Activated CD4-positive, alpha-beta memory T cell treated with anti-CD3 and anti-CD28 coated beads for 36 hours (primary cell): ENCODE measurements around the gene HOXA5. TPM values are rescaled to one million over a fixed set of nuclear protein-coding genes. Genes with fewer than 3 reads are reported as not detected.

Source experiments
- CTCF ChIA-PET: fragments of 350-600 bp; sonication (Branson Sonifier 250); formaldehyde crosslinking; loops from one replicate; lab custom pipeline; 2021; ENCODE audit warnings: antibody characterized with exemption, inconsistent platforms; lab: Charles Lee
- POLR2A ChIA-PET: fragments of 350-600 bp; sonication (Branson Sonifier 250); formaldehyde crosslinking; loops from one replicate; lab custom pipeline; 2021; ENCODE audit warnings: antibody characterized with exemption; lab: Charles Lee
- DNase-seq: peaks from one replicate; pipeline ENCODE4 v3.0.0-alpha.2; 2020
- H3K27ac Mint-ChIP-seq: one replicate; pipeline ENCODE4 v1.8.0; 2021; ENCODE audit warnings: mixed read lengths
- H3K27me3 Mint-ChIP-seq: one replicate; pipeline ENCODE4 v1.8.0; 2021; ENCODE audit warnings: mixed read lengths
- H3K36me3 Mint-ChIP-seq: one replicate; pipeline ENCODE4 v1.8.0; 2021; ENCODE audit warnings: mixed read lengths
- H3K4me1 Mint-ChIP-seq: one replicate; pipeline ENCODE4 v1.8.0; 2021; ENCODE audit warnings: low read depth, mixed read lengths
- H3K4me3 Mint-ChIP-seq: one replicate; pipeline ENCODE4 v1.8.0; 2021; ENCODE audit warnings: mild to moderate bottlenecking, mixed read lengths
- H3K9me3 Mint-ChIP-seq: one replicate; pipeline ENCODE4 v1.8.0; 2021; ENCODE audit warnings: mixed read lengths
- intact Hi-C: fragments of 100-400 bp; cut with micrococcal nuclease; formaldehyde crosslinking; loops from one replicate; pipeline ENCODE4 v1.15.1; 2023
- microRNA-seq: library from miRNA; unstranded; fragments of <30 nt; microRNA quantifications from one replicate; pipeline ENCODE4 v1.2.0, GENCODE V29; 2022; ENCODE audit warnings: borderline number of aligned reads, borderline microRNAs expressed, borderline replicate concordance
- total RNA-seq, 2 experiments: library from RNA; stranded (reverse); gene quantifications; one replicate each; pipeline ENCODE4 v1.2.3, GENCODE V29; 2021

The HOXA5 gene
- total RNA-seq, 2 experiments from 2014 or later, result not detected

- peaks cover 12% of the 10 kb centered on the region for H3K4me1 Mint-ChIP-seq
Observed at GRCh38 chr7:27091941-27092818, 51.3 kb downstream of the HOXA5 start.

GRCh38 chr7:27091105-27091504 lies 52.4 kb downstream of the HOXA5 start:
- Mint-ChIP-seq H3K4me3 (no peak overlapping the region), H3K27ac (no peak overlapping the region), H3K4me1 (peaks cover 10% of the 10 kb centered on the region), H3K36me3 (no peaks in the 10 kb centered on the region), H3K9me3 (no peaks in the 10 kb centered on the region), H3K27me3 (peaks cover 80% of the 10 kb centered on the region)
- ChIA-PET CTCF (interaction anchor here (0.9 kb wide), 1 partner anchor 70 kb away, joined by 4 read pairs; no protein-coding TSS in a partner anchor), POLR2A (no interaction called here)
- intact Hi-C loops, result no loop called here
- no peak for DNase-seq

More at GRCh38 chr7:27091941-27092818, 51.3 kb downstream of the HOXA5 start:
- no peak overlapping the region for H3K4me3 Mint-ChIP-seq
- no peak for DNase-seq
- H3K9me3 Mint-ChIP-seq, result no peaks in the 10 kb centered on the region
- H3K27me3 Mint-ChIP-seq, result peaks cover 80% of the 10 kb centered on the region
- H3K36me3 Mint-ChIP-seq, result no peaks in the 10 kb centered on the region
- intact Hi-C loops, result no loop called here
- H3K27ac Mint-ChIP-seq, result no peak overlapping the region
- ChIA-PET POLR2A (interaction anchor here (1.0 kb wide), 1 partner anchor 9 kb away, joined by 3 read pairs; no protein-coding TSS in a partner anchor), CTCF (interaction anchor here (0.9 to 1.1 kb wide), 2 partner anchors 69 to 410 kb away, joined by 3 to 4 read pairs; no protein-coding TSS in a partner anchor)

Small RNAs within 50 kb of the gene (microRNA-seq; reads per million reads assigned to microRNA genes)
- gene MIR196B, result 19.3 reads per million, percentile 44 among the genes with 10 or more reads in this experiment

Other genes with a start within 250 kb of the HOXA5 start
- gene HOXA1, start 47.7 kb downstream of the HOXA5 start, total RNA-seq, result under 1 TPM; 0.29 to 0.43 TPM
- gene HOXA2, start 41.0 kb downstream of the HOXA5 start, total RNA-seq, result not detected
- gene HOXA4, start 12.9 kb downstream of the HOXA5 start, total RNA-seq, result not detected
- gene HOXA6, start 4.1 kb upstream of the HOXA5 start, total RNA-seq, result not detected
- gene HOXA3, start 8.9 kb upstream of the HOXA5 start, total RNA-seq, result not detected
- gene HOXA7, start 13.0 kb upstream of the HOXA5 start, total RNA-seq, result not detected
- gene HOXA9, start 21.9 kb upstream of the HOXA5 start, total RNA-seq, result under 1 TPM in 1 of 2 experiments, not detected in 1; 0.19 TPM
- not detected for gene HOXA10, start 30.6 kb upstream of the HOXA5 start, total RNA-seq
- gene HOXA11, start 41.6 kb upstream of the HOXA5 start, total RNA-seq, result not detected
- not detected for gene HOXA13, start 56.4 kb upstream of the HOXA5 start, total RNA-seq
- not detected for gene EVX1, start 99.1 kb upstream of the HOXA5 start, total RNA-seq